Panc1 (cell line): ENCODE measurements around the gene ARL8A. TPM values are rescaled to one million over a fixed set of nuclear protein-coding genes. Genes with fewer than 3 reads are reported as not detected.
A peak's percentile ranks its signal among the peaks of the same experiment; 100 is the strongest.

Experiments used
- ATAC-seq: fragments of 200-7000 bp; cut with Tn5 transposase; 2 replicates; pipeline ENCODE4 v1.9.1; 2020; ENCODE audit warnings: mild to moderate bottlenecking, moderate library complexity
- BruUV-seq: library from RNA; stranded (reverse); fragments of 400-500 nt; replicated peaks from 2 replicates; lab custom pipeline; 2021; lab: Mats Ljungman, UMichigan
- CTCF ChIA-PET: fragments of 300-600 bp; sonication (Branson Sonifier 250); formaldehyde crosslinking; loops from one replicate; lab custom pipeline; 2022; ENCODE audit warnings: antibody characterized with exemption; lab: Charles Lee
- POLR2A ChIA-PET: fragments of 300-600 bp; sonication (Branson Sonifier 250); formaldehyde crosslinking; loops from one replicate; lab custom pipeline; 2022; ENCODE audit warnings: antibody characterized with exemption; lab: Charles Lee
- DNase-seq: peaks from one replicate; pipeline ENCODE4 v3.0.0-alpha.2; 2010; ENCODE audit warnings: low read depth, low spot score
- H3K27ac ChIP-seq: 2 replicates; pipeline ENCODE4 v1.5.1; 2011; ENCODE audit warnings: mild to moderate bottlenecking, low read length, inconsistent platforms
- H3K27me3 ChIP-seq: fragments of 200-500 bp; sonication (Bioruptor generic); 2 replicates; pipeline ENCODE4 v1.6.0; 2014; ENCODE audit warnings: low read length, inconsistent platforms; ENCODE audit not compliant: control insufficient read depth, insufficient read depth
- H3K36me3 ChIP-seq: fragments of 200-500 bp; sonication (Bioruptor generic); 2 replicates; pipeline ENCODE4 v1.5.1; 2014; ENCODE audit warnings: inconsistent platforms, mild to moderate bottlenecking, low read length, moderate library complexity; ENCODE audit not compliant: control insufficient read depth, insufficient read depth
- H3K4me1 ChIP-seq: 2 replicates; pipeline ENCODE4 v1.5.1; 2011; ENCODE audit warnings: inconsistent platforms, mild to moderate bottlenecking, low read length, moderate library complexity; ENCODE audit not compliant: control insufficient read depth, insufficient read depth
- H3K4me3 ChIP-seq, 2 experiments: 2 replicates each; pipeline ENCODE4 v1.5.1; 2011 to 2012; ENCODE audit warnings: low read depth in 2 of 2, low read length in 2 of 2, mild to moderate bottlenecking in 2 of 2, inconsistent platforms in 1 of 2, moderate library complexity in 1 of 2
- H3K9me3 ChIP-seq: fragments of 200-500 bp; sonication (Bioruptor generic); 2 replicates; pipeline ENCODE4 v1.5.1; 2014; ENCODE audit warnings: low read depth, mild to moderate bottlenecking, inconsistent platforms, low read length, moderate library complexity; ENCODE audit not compliant: control insufficient read depth, insufficient read depth
- POLR2AphosphoS5 ChIP-seq: IDR thresholded peaks from 2 replicates; pipeline ENCODE4 v1.6.1; 2012; ENCODE audit warnings: mild to moderate bottlenecking, low read depth, low read length, moderate library complexity
- SIN3A ChIP-seq: IDR thresholded peaks from 2 replicates; pipeline ENCODE4 v1.6.1; 2012; ENCODE audit warnings: low read depth, mild to moderate bottlenecking, low read length, moderate library complexity, borderline replicate concordance; ENCODE audit not compliant: insufficient read depth
- TCF7L2 ChIP-seq: IDR thresholded peaks from 2 replicates; pipeline ENCODE4 v1.6.1; 2011; ENCODE audit warnings: mild to moderate bottlenecking, low read depth, low read length, inconsistent platforms
- in situ Hi-C: cut with HindIII; loops from 2 replicates; pipeline ENCODE4 v1.10.0; 2016; ENCODE audit warnings: low sequenced_read_pairs, low pct_unique_long_range_greater_than_20kb
- intact Hi-C: fragments of 100-400 bp; cut with micrococcal nuclease; formaldehyde crosslinking; loops from one replicate; pipeline ENCODE4 v1.10.0; 2022; ENCODE audit not compliant: unreplicated experiment
- total RNA-seq: library from RNA; stranded (reverse); gene quantifications from one replicate; pipeline ENCODE4 v1.2.1, GENCODE V29; 2021; ENCODE audit not compliant: unreplicated experiment
- TF ChIP-seq, protein P1 (sequence below), 2 experiments: IDR thresholded peaks; 2 replicates each; pipeline ENCODE4 v1.6.1; 2011 to 2012; ENCODE audit warnings: low read depth in 2 of 2, control low read depth in 1 of 2, low read length in 1 of 2, mild to moderate bottlenecking in 1 of 2, moderate library complexity in 1 of 2; ENCODE audit not compliant: insufficient read depth in 1 of 2
- TF ChIP-seq, protein P2 (sequence below): fragments of 450-650 bp; IDR thresholded peaks from 2 replicates; pipeline ENCODE4 v1.5.1; 2017; ENCODE audit warnings: mild to moderate bottlenecking

Gene ARL8A
- total RNA-seq, 1 experiment from 2014 or later, result 62.6 TPM

DNA sequence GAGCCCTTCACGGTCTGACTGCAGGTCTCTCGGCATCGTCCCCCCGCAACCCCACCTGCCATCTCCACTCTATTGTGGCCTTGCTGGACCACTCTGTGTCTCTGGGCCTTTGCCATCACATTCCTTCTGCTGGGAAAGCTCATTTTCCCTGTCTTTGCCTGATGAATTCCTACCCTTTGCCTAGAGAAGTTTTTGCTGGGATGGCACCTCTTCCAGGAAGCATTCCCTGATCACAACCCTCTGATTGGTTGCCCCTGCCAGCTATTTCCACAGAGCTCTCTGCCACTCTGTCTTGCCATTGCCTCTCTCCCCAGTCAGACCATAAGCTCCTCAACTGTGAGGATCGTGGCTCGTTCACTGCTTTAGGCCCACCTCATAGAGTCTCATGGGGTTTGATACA, 50.7 kb downstream of the ARL8A start:
- H3K4me1 ChIP-seq, result no peaks in the 10 kb centered on the region
- H3K9me3 ChIP-seq, result no peaks in the 10 kb centered on the region
- TF ChIP-seq, protein P1, sequence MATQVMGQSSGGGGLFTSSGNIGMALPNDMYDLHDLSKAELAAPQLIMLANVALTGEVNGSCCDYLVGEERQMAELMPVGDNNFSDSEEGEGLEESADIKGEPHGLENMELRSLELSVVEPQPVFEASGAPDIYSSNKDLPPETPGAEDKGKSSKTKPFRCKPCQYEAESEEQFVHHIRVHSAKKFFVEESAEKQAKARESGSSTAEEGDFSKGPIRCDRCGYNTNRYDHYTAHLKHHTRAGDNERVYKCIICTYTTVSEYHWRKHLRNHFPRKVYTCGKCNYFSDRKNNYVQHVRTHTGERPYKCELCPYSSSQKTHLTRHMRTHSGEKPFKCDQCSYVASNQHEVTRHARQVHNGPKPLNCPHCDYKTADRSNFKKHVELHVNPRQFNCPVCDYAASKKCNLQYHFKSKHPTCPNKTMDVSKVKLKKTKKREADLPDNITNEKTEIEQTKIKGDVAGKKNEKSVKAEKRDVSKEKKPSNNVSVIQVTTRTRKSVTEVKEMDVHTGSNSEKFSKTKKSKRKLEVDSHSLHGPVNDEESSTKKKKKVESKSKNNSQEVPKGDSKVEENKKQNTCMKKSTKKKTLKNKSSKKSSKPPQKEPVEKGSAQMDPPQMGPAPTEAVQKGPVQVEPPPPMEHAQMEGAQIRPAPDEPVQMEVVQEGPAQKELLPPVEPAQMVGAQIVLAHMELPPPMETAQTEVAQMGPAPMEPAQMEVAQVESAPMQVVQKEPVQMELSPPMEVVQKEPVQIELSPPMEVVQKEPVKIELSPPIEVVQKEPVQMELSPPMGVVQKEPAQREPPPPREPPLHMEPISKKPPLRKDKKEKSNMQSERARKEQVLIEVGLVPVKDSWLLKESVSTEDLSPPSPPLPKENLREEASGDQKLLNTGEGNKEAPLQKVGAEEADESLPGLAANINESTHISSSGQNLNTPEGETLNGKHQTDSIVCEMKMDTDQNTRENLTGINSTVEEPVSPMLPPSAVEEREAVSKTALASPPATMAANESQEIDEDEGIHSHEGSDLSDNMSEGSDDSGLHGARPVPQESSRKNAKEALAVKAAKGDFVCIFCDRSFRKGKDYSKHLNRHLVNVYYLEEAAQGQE (IDR thresholded peaks at IDR 0.05; ENCODE audit: insufficient read depth in 1 of 2, low read depth in 2 of 2, low read length in 1 of 2), result no peak
- TF ChIP-seq TCF7L2 (no peak), POLR2AphosphoS5 (no peak), SIN3A (no peak)
- TF ChIP-seq, protein P2, sequence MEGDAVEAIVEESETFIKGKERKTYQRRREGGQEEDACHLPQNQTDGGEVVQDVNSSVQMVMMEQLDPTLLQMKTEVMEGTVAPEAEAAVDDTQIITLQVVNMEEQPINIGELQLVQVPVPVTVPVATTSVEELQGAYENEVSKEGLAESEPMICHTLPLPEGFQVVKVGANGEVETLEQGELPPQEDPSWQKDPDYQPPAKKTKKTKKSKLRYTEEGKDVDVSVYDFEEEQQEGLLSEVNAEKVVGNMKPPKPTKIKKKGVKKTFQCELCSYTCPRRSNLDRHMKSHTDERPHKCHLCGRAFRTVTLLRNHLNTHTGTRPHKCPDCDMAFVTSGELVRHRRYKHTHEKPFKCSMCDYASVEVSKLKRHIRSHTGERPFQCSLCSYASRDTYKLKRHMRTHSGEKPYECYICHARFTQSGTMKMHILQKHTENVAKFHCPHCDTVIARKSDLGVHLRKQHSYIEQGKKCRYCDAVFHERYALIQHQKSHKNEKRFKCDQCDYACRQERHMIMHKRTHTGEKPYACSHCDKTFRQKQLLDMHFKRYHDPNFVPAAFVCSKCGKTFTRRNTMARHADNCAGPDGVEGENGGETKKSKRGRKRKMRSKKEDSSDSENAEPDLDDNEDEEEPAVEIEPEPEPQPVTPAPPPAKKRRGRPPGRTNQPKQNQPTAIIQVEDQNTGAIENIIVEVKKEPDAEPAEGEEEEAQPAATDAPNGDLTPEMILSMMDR, result no peak
- H3K27me3 ChIP-seq, result no peaks in the 10 kb centered on the region
- ATAC-seq (no peak), DNase-seq (no peak)
- POLR2A ChIA-PET, result no interaction called here
- CTCF ChIA-PET, result no interaction called here
- intact Hi-C loops, result no loop called here
- no peaks in the 10 kb centered on the region for H3K36me3 ChIP-seq
- no TSS peak for BruUV-seq
- H3K27ac ChIP-seq, result no peak overlapping the region; the same call in 1 of the 2 replicates
- in situ Hi-C loops, result no loop called here
- H3K4me3 ChIP-seq, result no peak overlapping the region

DNA sequence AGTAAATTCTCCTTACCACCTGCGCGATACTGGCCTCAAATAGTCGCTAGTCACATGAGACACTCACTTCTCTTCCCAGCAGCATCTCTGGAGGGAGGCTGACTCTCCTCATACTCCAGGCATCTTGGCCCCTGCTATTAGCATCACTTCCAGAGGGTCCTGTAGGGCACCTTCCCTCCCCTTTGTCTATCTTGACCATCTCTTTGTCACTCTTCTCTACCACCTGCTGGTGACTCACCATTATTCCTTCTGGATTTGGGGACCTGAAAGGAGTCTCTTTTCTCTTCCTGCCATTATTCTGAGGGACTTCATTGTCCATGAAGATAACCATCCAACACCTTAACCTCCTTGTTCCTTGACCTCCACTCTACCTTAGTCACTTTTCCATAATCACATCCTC, 53.5 kb downstream of the ARL8A start:
- intact Hi-C loops (no loop called here), in situ Hi-C loops (no loop called here)
- ATAC-seq, result peak; percentile 43; the same call in 1 of the 2 replicates
- H3K9me3 ChIP-seq, result no peaks in the 10 kb centered on the region
- BruUV-seq, result no TSS peak
- H3K27ac ChIP-seq, result no peak overlapping the region
- no peak overlapping the region for H3K4me3 ChIP-seq
- POLR2A ChIA-PET, result no interaction called here
- no peak for DNase-seq
- H3K36me3 ChIP-seq, result no peaks in the 10 kb centered on the region
- CTCF ChIA-PET, result no interaction called here
- H3K4me1 ChIP-seq, result peaks cover 4% of the 10 kb centered on the region
- TF ChIP-seq POLR2AphosphoS5 (no peak), TCF7L2 (no peak), SIN3A (no peak)
- TF ChIP-seq, protein P2, result no peak
- TF ChIP-seq, protein P1 (IDR thresholded peaks at IDR 0.05; ENCODE audit: insufficient read depth in 1 of 2, low read depth in 2 of 2, low read length in 1 of 2), result no peak
- no peaks in the 10 kb centered on the region for H3K27me3 ChIP-seq
